Spleen (tissue), 11 donors: ENCODE data around the gene DOK7. TPM values are rescaled to one million over a fixed set of nuclear protein-coding genes. Genes with fewer than 3 reads are reported as not detected.

Experiments used
- DNase-seq: peaks from one replicate; pipeline ENCODE4 v3.0.0-alpha.2; 2020
- H3K27ac ChIP-seq, 8 donors: fragments of 200-600 bp; sonication (generic) in 7 of 8; 1 replicate in 4 of 8; 2 replicates in 4 of 8; pipeline versions ENCODE4 v1.5.0 to v1.8.0; 2016 to 2021; ENCODE audit warnings: inconsistent platforms in 4 of 8, mild to moderate bottlenecking in 4 of 8, moderate library complexity in 1 of 8
- H3K27me3 ChIP-seq, 7 donors: fragments of 200-600 bp; sonication (generic) in 6 of 7; replicated peaks in 1 of 7; 1 replicate in 4 of 7; 2 replicates in 3 of 7; pipeline versions ENCODE4 v1.5.0 to v1.8.0; 2016 to 2021; ENCODE audit warnings: inconsistent platforms in 3 of 7, mild to moderate bottlenecking in 1 of 7
- H3K36me3 ChIP-seq, 6 donors: fragments of 200-600 bp; sonication (generic) in 5 of 6; 1 replicate in 4 of 6; 2 replicates in 2 of 6; pipeline versions ENCODE4 v1.5.0 to v1.8.0; 2016 to 2021; ENCODE audit warnings: inconsistent platforms in 2 of 6
- H3K4me1 ChIP-seq, 6 donors: fragments of 200-600 bp; sonication (generic) in 5 of 6; 1 replicate in 3 of 6; 2 replicates in 3 of 6; pipeline versions ENCODE4 v1.5.0 to v1.8.0; 2016 to 2021; ENCODE audit warnings: inconsistent platforms in 3 of 6
- H3K4me3 ChIP-seq, 8 donors: fragments of 200-600 bp; sonication (generic) in 7 of 8; 1 replicate in 4 of 8; 2 replicates in 4 of 8; pipeline versions ENCODE4 v1.5.0 to v1.8.0; 2016 to 2021; ENCODE audit warnings: inconsistent platforms in 4 of 8, mild to moderate bottlenecking in 4 of 8, moderate library complexity in 2 of 8
- H3K9me3 ChIP-seq, 8 donors: fragments of 200-600 bp; sonication (generic) in 7 of 8; 1 replicate in 4 of 8; 2 replicates in 4 of 8; pipeline versions ENCODE4 v1.5.0 to v1.8.0; 2016 to 2021; ENCODE audit warnings: inconsistent platforms in 4 of 8
- CTCF ChIP-seq, 11 experiments: fragments of 200-600 bp in 7 of 11; fragments of 450-650 bp in 4 of 11; sonication (generic) in 4 of 11; IDR thresholded peaks in 8 of 11; conservative IDR thresholded peaks in 3 of 11; 1 replicate in 7 of 11; 2 replicates in 4 of 11; pipeline versions ENCODE4 v1.4.0 to v1.8.0; 2016 to 2021; ENCODE audit warnings: antibody characterized with exemption in 11 of 11, inconsistent platforms in 4 of 11, mild to moderate bottlenecking in 1 of 11
- POLR2A ChIP-seq, 3 donors: fragments of 450-650 bp; IDR thresholded peaks; one replicate each; pipeline ENCODE4 v1.5.1; 2017; ENCODE audit warnings: antibody characterized with exemption in 3 of 3, mild to moderate bottlenecking in 1 of 3
- POLR2AphosphoS5 ChIP-seq, 3 donors: sonication (generic); formaldehyde crosslinking; IDR thresholded peaks; one replicate each; pipeline ENCODE4 v1.5.1; 2017; ENCODE audit warnings: antibody characterized with exemption in 3 of 3
- WGBS, 5 donors: extraction: QIAGEN DNeasy Blood & Tissue Kit in 3 of 5; methylation state at CpG; one replicate each; pipeline versions ENCODE4 v1.1.5 to v1.1.7; 2013 to 2018; 5-methylcytosine and 5-hydroxymethylcytosine counted together
- intact Hi-C: fragments of 100-400 bp; cut with DNase I; formaldehyde crosslinking; loops from one replicate; pipeline ENCODE4 v1.15.0; 2023; ENCODE audit warnings: low total_unique reads
- polyA plus RNA-seq, 3 donors: library from polyadenylated mRNA; stranded (reverse); fragments of 200-250 nt; gene quantifications; one replicate each; pipeline ENCODE4 v1.2.1, GENCODE V29; 2013
- total RNA-seq, 7 donors: library from RNA; depleted of rRNA in 3 of 7; stranded (reverse); fragments of >200 nt in 3 of 7; fragmentation: NEBNext Ultra II Directional in 4 of 7; extraction: Animal tissue kit (Norgen Biotek cat#: 25700) in 4 of 7; gene quantifications; one replicate each; pipeline versions ENCODE4 v1.1.0 to v1.2.1, GENCODE V29; 2016 to 2021
- donor health status: healthy with polysubstance abuse.
- donor health status: DM: no; HTN: no; CAD: no; lungs with moderate emphysema.
- donor health status: DM: no; HTN: no; CAD: no.
- donor health status: Bipolar disorder and iron deficiency.
- donor health status: healthy.
- donor health status: DM: no; HTN: no; CAD: no.
- donor health status: DM: yes; HTN: yes; CAD: no.

Gene DOK7
- total and polyA plus RNA-seq, 10 donors: 0.69 to 13.5 (median 1.7) TPM

DNA sequence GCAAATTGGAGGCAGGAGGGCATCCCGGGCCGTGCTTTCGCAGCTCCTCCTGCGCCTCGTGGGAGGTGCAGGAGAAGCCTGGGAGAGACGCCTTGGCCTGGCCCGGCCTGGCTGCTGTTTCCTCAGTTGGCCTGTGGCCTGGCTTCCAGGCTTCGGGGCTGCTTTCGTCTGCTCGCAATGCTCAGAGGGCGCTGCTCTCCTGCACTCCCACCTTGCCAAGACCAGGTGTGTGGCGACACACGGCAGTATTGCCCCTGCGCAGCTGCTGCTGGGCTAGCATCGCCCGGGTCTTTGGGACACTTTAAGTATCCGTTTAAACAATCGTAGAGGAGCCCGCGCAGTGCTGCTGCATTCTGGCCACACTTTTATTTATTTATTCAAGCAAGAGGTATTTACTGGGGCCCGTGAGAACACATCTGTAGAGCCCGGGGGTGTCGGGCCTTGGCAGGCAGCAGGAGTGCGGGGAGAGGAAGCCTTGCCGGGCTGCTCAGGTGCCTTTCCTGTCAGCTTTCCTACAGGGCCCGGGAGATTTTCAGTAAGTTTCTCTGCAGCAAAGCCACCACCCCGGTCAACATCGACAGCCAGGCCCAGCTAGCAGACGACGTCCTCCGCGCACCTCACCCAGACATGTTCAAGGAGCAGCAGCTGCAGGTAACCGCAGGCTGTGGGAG, 47.5 kb upstream of the DOK7 start:
- Histone ChIP-seq H3K27me3 (no peaks in the 10 kb centered on the region), H3K36me3 (peaks cover 0 to 36% (median 8%) of the 10 kb centered on the region in 6 donors), H3K4me3 (no peak overlapping the region), H3K27ac (no peak overlapping the region), H3K9me3 (no peaks in the 10 kb centered on the region), H3K4me1 (peaks cover 0 to 9% (median 0%) of the 10 kb centered on the region in 6 donors)
- no peak for TF ChIP-seq CTCF (IDR thresholded peaks at IDR 0.05 in 8 of 11, conservative IDR thresholded peaks at IDR 0.05 in 3 of 11)
- TF ChIP-seq POLR2AphosphoS5 (IDR thresholded peaks at IDR 0.05): no peak
- no peak for TF ChIP-seq POLR2A (IDR thresholded peaks at IDR 0.05)
- peak; percentile 60 for DNase-seq
- intact Hi-C loops: no loop called here
- 91 to 95% (median 93%) methylated on average over 27 to 33 of the region's 33 CpGs for WGBS, 5 donors

- intact Hi-C loops: no loop called here
- Histone ChIP-seq H3K4me3 (no peak overlapping the region), H3K9me3 (no peaks in the 10 kb centered on the region), H3K4me1 (peaks cover 0 to 9% (median 0%) of the 10 kb centered on the region in 6 donors), H3K27me3 (no peaks in the 10 kb centered on the region), H3K27ac (no peak overlapping the region), H3K36me3 (peaks cover 0 to 41% (median 8%) of the 10 kb centered on the region in 6 donors)
- WGBS, 5 donors: 90 to 97% (median 92%) methylated on average over 18 of the region's 18 CpGs
- peak; percentile 44 for DNase-seq
- no peak for TF ChIP-seq POLR2AphosphoS5 (IDR thresholded peaks at IDR 0.05)
- no peak for TF ChIP-seq CTCF (IDR thresholded peaks at IDR 0.05 in 8 of 11, conservative IDR thresholded peaks at IDR 0.05 in 3 of 11)
- TF ChIP-seq POLR2A (IDR thresholded peaks at IDR 0.05): no peak
Observed at GRCh38 chr4:3416270-3416669, 46.8 kb upstream of the DOK7 start.

DNA sequence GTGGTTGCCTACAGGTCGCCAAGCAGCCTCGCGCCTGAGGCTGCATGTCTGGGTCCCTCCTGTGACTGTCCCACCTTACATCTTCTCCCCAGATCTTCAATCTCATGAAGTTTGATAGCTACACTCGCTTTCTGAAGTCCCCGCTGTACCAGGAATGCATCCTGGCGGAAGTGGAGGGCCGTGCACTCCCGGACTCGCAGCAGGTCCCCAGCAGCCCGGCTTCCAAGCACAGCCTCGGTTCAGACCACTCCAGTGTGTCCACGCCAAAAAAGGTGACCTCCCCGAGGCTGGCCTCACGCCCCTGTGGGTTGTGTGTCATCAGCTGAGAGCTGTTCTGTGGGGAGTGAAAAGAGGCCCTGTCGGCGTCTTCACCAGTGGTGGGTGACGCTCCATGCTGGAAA, 46.3 kb upstream of the DOK7 start:
- Histone ChIP-seq H3K9me3 (no peaks in the 10 kb centered on the region), H3K4me1 (peaks cover 0 to 9% (median 0%) of the 10 kb centered on the region in 6 donors), H3K27ac (no peak overlapping the region), H3K36me3 (peaks cover 0 to 47% (median 8%) of the 10 kb centered on the region in 6 donors), H3K4me3 (no peak overlapping the region), H3K27me3 (no peaks in the 10 kb centered on the region)
- TF ChIP-seq POLR2AphosphoS5 (IDR thresholded peaks at IDR 0.05): no peak
- TF ChIP-seq POLR2A (IDR thresholded peaks at IDR 0.05): no peak
- TF ChIP-seq CTCF (IDR thresholded peaks at IDR 0.05 in 8 of 11, conservative IDR thresholded peaks at IDR 0.05 in 3 of 11): no peak
- intact Hi-C loops: no loop called here
- 91 to 96% (median 95%) methylated on average over 13 to 17 of the region's 17 CpGs for WGBS, 5 donors
- DNase-seq: peak; percentile 68

GRCh38 chr4:3417448-3417847, 45.7 kb upstream of the DOK7 start:
- DNase-seq: peak; percentile 53
- intact Hi-C loops: no loop called here

More at GRCh38 chr4:3417448-3417847, 45.7 kb upstream of the DOK7 start:
- H3K4me1 ChIP-seq: peaks cover 0 to 9% (median 0%) of the 10 kb centered on the region in 6 donors
- H3K9me3 ChIP-seq: no peaks in the 10 kb centered on the region
- TF ChIP-seq CTCF (IDR thresholded peaks at IDR 0.05 in 8 of 11, conservative IDR thresholded peaks at IDR 0.05 in 3 of 11) (no peak), POLR2A (IDR thresholded peaks at IDR 0.05) (no peak), POLR2AphosphoS5 (IDR thresholded peaks at IDR 0.05) (no peak)
- H3K27ac ChIP-seq: no peak overlapping the region
- H3K4me3 ChIP-seq: no peak overlapping the region
- WGBS, 5 donors: 93 to 95% (median 94%) methylated on average over 21 of the region's 21 CpGs
- H3K27me3 ChIP-seq: no peaks in the 10 kb centered on the region
- peaks cover 0 to 53% (median 8%) of the 10 kb centered on the region in 6 donors for H3K36me3 ChIP-seq
